OCI-LY3 (cell line): ENCODE data around the gene SOX13.

Source experiments
- H2AFZ ChIP-seq: fragments of 200-600, 300-600 bp; shearing (Covaris generic); 2 replicates; pipeline ENCODE4 v1.6.0; 2014; ENCODE audit warnings: antibody characterized with exemption, low read depth, low read length
- H3K27ac ChIP-seq: fragments of 200-600, 300-600 bp; sonication (generic); 2 replicates; pipeline ENCODE4 v1.5.1; 2014; ENCODE audit warnings: mild to moderate bottlenecking, low read length, moderate library complexity, mixed read lengths
- H3K27me3 ChIP-seq: fragments of 200-600, 300-600 bp; sonication (generic); 2 replicates; pipeline ENCODE4 v1.6.1; 2014; ENCODE audit warnings: low read depth, low read length, mixed read lengths
- H3K36me3 ChIP-seq: fragments of 200-600, 300-600 bp; sonication (generic); replicated peaks from 2 replicates; pipeline ENCODE3; 2014; ENCODE audit warnings: low read depth, low read length, mixed read lengths
- H3K4me1 ChIP-seq: fragments of 300-600, 200-600 bp; sonication (generic); 2 replicates; pipeline ENCODE4 v1.6.1; 2014; ENCODE audit warnings: low read length, mixed read lengths
- H3K4me2 ChIP-seq: fragments of 200-600, 300-600 bp; sonication (generic); 2 replicates; pipeline ENCODE4 v1.6.1; 2014; ENCODE audit warnings: low read length, mixed read lengths
- H3K4me3 ChIP-seq: fragments of 300-600, 200-600 bp; sonication (generic); 2 replicates; pipeline ENCODE4 v1.5.1; 2014; ENCODE audit warnings: antibody characterized with exemption, mild to moderate bottlenecking, low read length, moderate library complexity
- H3K79me2 ChIP-seq: fragments of 300-600, 200-600 bp; shearing (Covaris generic); 2 replicates; pipeline ENCODE4 v1.6.1; 2014; ENCODE audit warnings: mild to moderate bottlenecking, low read length, mixed read lengths
- H3K9ac ChIP-seq: fragments of 300-600, 200-600 bp; shearing (Covaris generic); 2 replicates; pipeline ENCODE4 v1.6.0; 2014; ENCODE audit warnings: mild to moderate bottlenecking, low read length, moderate library complexity
- H3K9me3 ChIP-seq: fragments of 200-600, 300-600 bp; shearing (Covaris generic); 2 replicates; pipeline ENCODE4 v1.6.1; 2014; ENCODE audit warnings: low read length, mixed read lengths; ENCODE audit not compliant: insufficient read depth
- H4K20me1 ChIP-seq: fragments of 200-600, 300-600 bp; sonication (generic); 2 replicates; pipeline ENCODE4 v1.6.1; 2016; ENCODE audit warnings: low read length, mixed read lengths; ENCODE audit not compliant: insufficient read depth
- CTCF ChIP-seq: fragments of 200-600, 300-600 bp; sonication (generic); IDR thresholded peaks from 2 replicates; pipeline ENCODE4 v1.5.1; 2014; ENCODE audit warnings: antibody characterized with exemption, low read length, low read depth
- EZH2phosphoT487 ChIP-seq: fragments of 200-600 bp; shearing (Covaris generic); IDR thresholded peaks from 2 replicates; pipeline ENCODE4 v1.6.1; 2018; ENCODE audit warnings: antibody characterized with exemption, mixed run types, low read depth

SOX13 gene

GRCh38 chr1:204154568-204155255 lies 81.8 kb downstream of the SOX13 start:
- no peaks in the 10 kb centered on the region for H3K4me1 ChIP-seq
- no peak overlapping the region for H3K4me2 ChIP-seq

GRCh38 chr1:204155881-204156280 lies 83.0 kb downstream of the SOX13 start:
- TF ChIP-seq EZH2phosphoT487, result no peak
- TF ChIP-seq CTCF, result no peak
- Histone ChIP-seq H3K4me3 (no peak overlapping the region), H3K36me3 (no peaks in the 10 kb centered on the region), H4K20me1 (no peaks in the 10 kb centered on the region), H3K4me1 (no peaks in the 10 kb centered on the region), H3K79me2 (no peaks in the 10 kb centered on the region), H3K27me3 (peaks cover 21% of the 10 kb centered on the region), H3K9ac (no peak overlapping the region), H3K4me2 (no peak overlapping the region), H3K27ac (no peak overlapping the region), H3K9me3 (no peaks in the 10 kb centered on the region), H2AFZ (no peak overlapping the region)

More at GRCh38 chr1:204154568-204155255, 81.8 kb downstream of the SOX13 start:
- no peaks in the 10 kb centered on the region for H3K79me2 ChIP-seq
- H3K36me3 ChIP-seq, result no peaks in the 10 kb centered on the region
- no peak overlapping the region for H3K27ac ChIP-seq
- H3K9me3 ChIP-seq, result no peaks in the 10 kb centered on the region
- no peak for TF ChIP-seq EZH2phosphoT487
- no peak overlapping the region for H2AFZ ChIP-seq
- no peaks in the 10 kb centered on the region for H4K20me1 ChIP-seq
- H3K9ac ChIP-seq, result no peak overlapping the region
- H3K4me3 ChIP-seq, result no peak overlapping the region
- H3K27me3 ChIP-seq, result peaks cover 12% of the 10 kb centered on the region; the same call in 1 of the 2 replicates

- no peaks in the 10 kb centered on the region for H3K79me2 ChIP-seq
- no peak overlapping the region for H3K27ac ChIP-seq
- H2AFZ ChIP-seq, result no peak overlapping the region
- peaks cover 28% of the 10 kb centered on the region for H3K27me3 ChIP-seq
- no peak overlapping the region for H3K9ac ChIP-seq
- no peaks in the 10 kb centered on the region for H3K36me3 ChIP-seq
- no peaks in the 10 kb centered on the region for H3K9me3 ChIP-seq
- TF ChIP-seq CTCF (no peak), EZH2phosphoT487 (no peak)
- H3K4me2 ChIP-seq, result no peak overlapping the region
- H3K4me1 ChIP-seq, result no peaks in the 10 kb centered on the region
- H4K20me1 ChIP-seq, result no peaks in the 10 kb centered on the region
- no peak overlapping the region for H3K4me3 ChIP-seq
Observed at GRCh38 chr1:204157962-204158361, 85.0 kb downstream of the SOX13 start.

- H3K27ac ChIP-seq, result no peak overlapping the region
- no peaks in the 10 kb centered on the region for H3K9me3 ChIP-seq
- H3K9ac ChIP-seq, result no peak overlapping the region
- H2AFZ ChIP-seq, result no peak overlapping the region
- H3K4me2 ChIP-seq, result no peak overlapping the region
- H3K4me3 ChIP-seq, result no peak overlapping the region
- no peaks in the 10 kb centered on the region for H4K20me1 ChIP-seq
- no peaks in the 10 kb centered on the region for H3K4me1 ChIP-seq
- peaks cover 28% of the 10 kb centered on the region for H3K27me3 ChIP-seq
- no peaks in the 10 kb centered on the region for H3K79me2 ChIP-seq
- no peaks in the 10 kb centered on the region for H3K36me3 ChIP-seq
- no peak for TF ChIP-seq CTCF
- no peak for TF ChIP-seq EZH2phosphoT487
Observed at GRCh38 chr1:204161609-204162493, 88.9 kb downstream of the SOX13 start.
